ENCODE measurements around the gene HMX1.

Gene HMX1

GRCh38 chr4:8911316-8912088, 39.9 kb upstream of the HMX1 start:
- Histone ChIP-seq H3K4me3 (replicated peaks; ENCODE audit: insufficient read depth, low read length) (no peak overlapping the region), H3K27me3 (ENCODE audit: insufficient read depth, poor library complexity, severe bottlenecking) (no peaks in the 10 kb centered on the region), H3K27ac (replicated peaks) (no peak overlapping the region)
- no peak for DNase-seq (ENCODE audit: low read depth in 1 of 2, low spot score in 1 of 2)
- TF ChIP-seq POLR2AphosphoS5 (IDR thresholded peaks at IDR 0.05; ENCODE audit: low read depth) (no peak), REST (IDR thresholded peaks at IDR 0.05; ENCODE audit: insufficient replicate concordance, low read depth) (no peak), GABPA (IDR thresholded peaks at IDR 0.05; ENCODE audit: low read depth) (no peak), SPI1 (IDR thresholded peaks at IDR 0.05; ENCODE audit: borderline replicate concordance, low read depth) (no peak), CTCF (IDR thresholded peaks at IDR 0.05; ENCODE audit: insufficient read depth, low read length) (no peak)

- Histone ChIP-seq H3K27me3 (ENCODE audit: insufficient read depth, poor library complexity, severe bottlenecking) (no peaks in the 10 kb centered on the region), H3K4me3 (replicated peaks; ENCODE audit: insufficient read depth, low read length) (no peak overlapping the region), H3K27ac (replicated peaks) (no peak overlapping the region)
- TF ChIP-seq CTCF (IDR thresholded peaks at IDR 0.05; ENCODE audit: insufficient read depth, low read length) (no peak), GABPA (IDR thresholded peaks at IDR 0.05; ENCODE audit: low read depth) (no peak), POLR2AphosphoS5 (IDR thresholded peaks at IDR 0.05; ENCODE audit: low read depth) (no peak), SPI1 (IDR thresholded peaks at IDR 0.05; ENCODE audit: borderline replicate concordance, low read depth) (no peak), REST (IDR thresholded peaks at IDR 0.05; ENCODE audit: insufficient replicate concordance, low read depth) (no peak)
- DNase-seq (ENCODE audit: low read depth in 1 of 2, low spot score in 1 of 2): no peak
Observed at GRCh38 chr4:8910822-8911315, 39.2 kb upstream of the HMX1 start.

- no peak for TF ChIP-seq REST (IDR thresholded peaks at IDR 0.05; ENCODE audit: insufficient replicate concordance, low read depth)
- TF ChIP-seq SPI1 (IDR thresholded peaks at IDR 0.05; ENCODE audit: borderline replicate concordance, low read depth): no peak
- no peak for TF ChIP-seq GABPA (IDR thresholded peaks at IDR 0.05; ENCODE audit: low read depth)
- TF ChIP-seq CTCF (IDR thresholded peaks at IDR 0.05; ENCODE audit: insufficient read depth, low read length): no peak
- no peak for TF ChIP-seq POLR2AphosphoS5 (IDR thresholded peaks at IDR 0.05; ENCODE audit: low read depth)
- Histone ChIP-seq H3K4me3 (replicated peaks; ENCODE audit: insufficient read depth, low read length) (no peak overlapping the region), H3K27ac (replicated peaks) (no peak overlapping the region), H3K27me3 (ENCODE audit: insufficient read depth, poor library complexity, severe bottlenecking) (no peaks in the 10 kb centered on the region)
- no peak for DNase-seq (ENCODE audit: low read depth in 1 of 2, low spot score in 1 of 2)
Observed at GRCh38 chr4:8910100-8910821, 38.6 kb upstream of the HMX1 start.
